SK-N-MC (cell line): ENCODE data around the gene TPGS1.

Source experiments
- EZH2 ChIP-seq: fragments of 200-600 bp; sonication (generic); IDR thresholded peaks from one replicate; pipeline ENCODE4 v1.6.1; 2017; ENCODE audit warnings: antibody characterized with exemption
- POLR2AphosphoS5 ChIP-seq: IDR thresholded peaks from 2 replicates; pipeline ENCODE4 v1.6.1; 2012; ENCODE audit warnings: mild to moderate bottlenecking, low read depth, low read length, borderline replicate concordance

GRCh38 chr19:510606-511100, 3.4 kb downstream of the TPGS1 start:
- TF ChIP-seq POLR2AphosphoS5, result no peak; the same call in 1 of the 2 replicates
- no peak for TF ChIP-seq EZH2
